Mesenchymal stem cell (in vitro differentiated cells and primary cell): ENCODE data around the gene HERC3.

Experiments used
- DNase-seq: peaks from one replicate; pipeline ENCODE4 v3.0.0-alpha.2; 2013
- H2AFZ ChIP-seq: one replicate; pipeline ENCODE4 v1.6.1; 2013; ENCODE audit warnings: low read depth, mild to moderate bottlenecking, control low read depth, inconsistent platforms, low read length, moderate library complexity
- H2AK5ac ChIP-seq: 2 replicates; pipeline ENCODE4 v1.6.1; 2013; ENCODE audit warnings: low read length, moderate library complexity, mild to moderate bottlenecking, inconsistent platforms; ENCODE audit not compliant: severe bottlenecking
- H2BK120ac ChIP-seq: one replicate; pipeline ENCODE4 v1.6.1; 2013; ENCODE audit warnings: low read depth, mild to moderate bottlenecking, inconsistent platforms, low read length, moderate library complexity
- H2BK12ac ChIP-seq, 2 experiments: one replicate each; pipeline ENCODE4 v1.6.1; 2013; ENCODE audit warnings: inconsistent platforms in 2 of 2, low read length in 2 of 2, mild to moderate bottlenecking in 2 of 2, moderate library complexity in 2 of 2, control low read depth in 1 of 2
- H2BK15ac ChIP-seq: one replicate; pipeline ENCODE4 v1.6.1; 2013; ENCODE audit warnings: mild to moderate bottlenecking, low read depth, inconsistent platforms; ENCODE audit not compliant: poor library complexity, severe bottlenecking
- H2BK5ac ChIP-seq: 2 replicates; pipeline ENCODE4 v1.6.1; 2013; ENCODE audit warnings: low read depth, mild to moderate bottlenecking, low read length, control low read depth, inconsistent platforms; ENCODE audit not compliant: poor library complexity, severe bottlenecking
- H3K14ac ChIP-seq, 2 experiments: one replicate each; pipeline ENCODE4 v1.6.1; 2013; ENCODE audit warnings: inconsistent platforms in 2 of 2, low read length in 2 of 2, control low read depth in 1 of 2, mild to moderate bottlenecking in 1 of 2, moderate library complexity in 1 of 2
- H3K18ac ChIP-seq, 2 experiments: one replicate each; pipeline ENCODE4 v1.6.1; 2013; ENCODE audit warnings: inconsistent platforms in 2 of 2, low read length in 2 of 2, control low read depth in 1 of 2, low read depth in 1 of 2, mild to moderate bottlenecking in 1 of 2
- H3K23ac ChIP-seq, 2 experiments: one replicate each; pipeline ENCODE4 v1.6.1; 2013; ENCODE audit warnings: inconsistent platforms in 2 of 2, low read length in 2 of 2, mild to moderate bottlenecking in 2 of 2, moderate library complexity in 2 of 2, control low read depth in 1 of 2
- H3K27ac ChIP-seq: 2 replicates; pipeline ENCODE4 v1.5.1; 2013; ENCODE audit warnings: mild to moderate bottlenecking, moderate library complexity, low read length, control low read depth, inconsistent platforms; ENCODE audit not compliant: poor library complexity, severe bottlenecking
- H3K27me3 ChIP-seq, 2 experiments: 2 replicates each; pipeline versions ENCODE4 v1.6.1 to v1.7.0; 2013; ENCODE audit warnings: low read length in 2 of 2, mild to moderate bottlenecking in 2 of 2, moderate library complexity in 2 of 2, control low read depth in 1 of 2, inconsistent platforms in 1 of 2; ENCODE audit not compliant: control insufficient read depth in 1 of 2, insufficient read depth in 1 of 2
- H3K36me3 ChIP-seq, 2 experiments: 2 replicates each; pipeline versions ENCODE4 v1.6.1 to v1.7.0; 2013; ENCODE audit warnings: low read length in 2 of 2, control low read depth in 1 of 2, inconsistent platforms in 1 of 2, low read depth in 1 of 2, mild to moderate bottlenecking in 1 of 2; ENCODE audit not compliant: insufficient read depth in 2 of 2, control insufficient read depth in 1 of 2
- H3K4ac ChIP-seq, 2 experiments: one replicate each; pipeline ENCODE4 v1.6.1; 2013; ENCODE audit warnings: inconsistent platforms in 2 of 2, low read length in 2 of 2, mild to moderate bottlenecking in 2 of 2, moderate library complexity in 2 of 2, control low read depth in 1 of 2, low read depth in 1 of 2
- H3K4me1 ChIP-seq: 2 replicates; pipeline ENCODE4 v1.6.1; 2013; ENCODE audit warnings: low read depth, low read length, control low read depth; ENCODE audit not compliant: control insufficient read depth, insufficient read depth
- H3K4me2 ChIP-seq: 2 replicates; pipeline ENCODE4 v1.6.1; 2013; ENCODE audit warnings: low read length, mild to moderate bottlenecking, inconsistent platforms; ENCODE audit not compliant: poor library complexity, severe bottlenecking
- H3K4me3 ChIP-seq, 2 experiments: 2 replicates each; pipeline versions ENCODE4 v1.5.1 to v1.7.0; 2013; ENCODE audit warnings: low read length in 2 of 2, mild to moderate bottlenecking in 2 of 2, control low read depth in 1 of 2, low read depth in 1 of 2; ENCODE audit not compliant: insufficient read depth in 1 of 2
- H3K79me1 ChIP-seq: replicated peaks from 2 replicates; pipeline ENCODE4 v1.6.1; 2013; ENCODE audit warnings: mild to moderate bottlenecking, control low read depth, low read length, inconsistent platforms; ENCODE audit not compliant: poor library complexity, severe bottlenecking
- H3K9ac ChIP-seq: 2 replicates; pipeline ENCODE4 v1.7.0; 2013; ENCODE audit warnings: mild to moderate bottlenecking, low read length, moderate library complexity
- H3K9me3 ChIP-seq: 2 replicates; pipeline ENCODE4 v1.7.0; 2013; ENCODE audit warnings: mild to moderate bottlenecking, low read length; ENCODE audit not compliant: control insufficient read depth
- H4K8ac ChIP-seq: one replicate; pipeline ENCODE4 v1.6.1; 2013; ENCODE audit warnings: inconsistent platforms, mild to moderate bottlenecking, low read length, moderate library complexity
- H4K91ac ChIP-seq: one replicate; pipeline ENCODE4 v1.6.1; 2013; ENCODE audit warnings: mild to moderate bottlenecking, low read length, inconsistent platforms
- WGBS: methylation state at CpG from one replicate; pipeline ENCODE4 v1.1.7; 2013; ENCODE audit warnings: mixed read lengths; 5-methylcytosine and 5-hydroxymethylcytosine counted together

The HERC3 gene

DNA sequence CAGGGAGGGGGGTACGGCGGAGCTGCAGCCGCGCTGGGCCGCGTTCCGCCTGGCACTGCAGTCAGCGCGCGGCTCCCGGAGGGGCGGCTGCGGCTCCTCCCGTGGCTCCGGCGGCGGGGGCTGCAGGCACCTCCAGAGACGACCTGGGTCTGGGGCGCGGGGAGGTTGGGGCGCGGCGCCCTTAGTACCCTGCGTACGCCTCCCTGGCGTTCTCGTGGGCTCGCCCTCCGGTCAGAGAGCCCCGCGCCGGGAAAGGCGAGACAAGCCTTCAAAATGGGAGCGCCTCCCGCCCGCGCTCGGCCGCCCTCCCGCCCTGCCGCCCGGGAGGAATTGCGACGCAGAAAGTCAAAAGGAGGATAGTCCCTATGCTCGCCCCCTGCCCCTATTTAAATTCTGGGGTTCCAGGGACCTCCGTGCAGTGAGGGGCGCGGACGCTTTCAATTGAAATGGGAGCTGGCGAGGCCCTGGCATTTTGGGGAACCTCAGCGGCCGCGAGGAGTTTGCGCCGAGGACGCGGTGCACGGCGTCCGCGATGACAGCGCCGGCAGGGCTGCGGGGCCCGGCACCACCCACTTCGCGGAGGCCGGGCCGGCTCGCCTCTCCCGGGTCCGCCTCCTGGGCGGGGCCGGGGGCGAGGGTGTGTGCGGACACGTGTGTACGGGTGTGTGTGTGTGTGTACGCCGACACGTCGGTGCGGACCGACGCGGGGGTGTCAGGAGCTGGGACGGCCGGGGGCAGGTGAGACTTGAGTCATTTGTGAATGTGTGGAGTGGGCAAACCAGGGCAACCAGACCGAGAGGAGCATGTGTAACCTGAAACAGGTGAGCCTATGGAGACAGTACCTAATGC, 544 bp downstream of the HERC3 start:
- Histone ChIP-seq H2AK5ac (no peak overlapping the region), H2BK120ac (peak overlapping the region; percentile 30), H3K79me1 (peaks cover 1% of the 10 kb centered on the region), H3K9ac (peak overlapping the region; percentile 94), H3K18ac (peak overlapping the region; percentile 76 to 84), H3K27me3 (no peaks in the 10 kb centered on the region), H3K27ac (no peak overlapping the region), H3K36me3 (peaks cover 3 to 18% of the 10 kb centered on the region in 2 experiments), H3K4me2 (peak overlapping the region; percentile 69), H3K4me3 (peak overlapping the region; percentile 91 to 97), H4K8ac (peak overlapping the region; percentile 38), H2AFZ (peak overlapping the region; percentile 88), H2BK12ac (peak overlapping the region in 1 of 2 experiments; percentile 72), H3K9me3 (no peaks in the 10 kb centered on the region), H2BK15ac (peak overlapping the region; percentile 56), H3K4me1 (peaks cover 2% of the 10 kb centered on the region), H2BK5ac (no peak overlapping the region), H3K23ac (peak overlapping the region in 1 of 2 experiments; percentile 79), H3K14ac (peak overlapping the region in 1 of 2 experiments; percentile 42), H4K91ac (peak overlapping the region; percentile 29), H3K4ac (peak overlapping the region in 1 of 2 experiments; percentile 77)
- DNase-seq = peak; percentile 80
- 2% methylated on average over 72 of the region's 89 CpGs for WGBS

- WGBS = no CpG with 5 or more reads among the region's 3 CpGs
- no peak overlapping the region for H2AK5ac ChIP-seq
- no peak overlapping the region for H3K23ac ChIP-seq
- H2AFZ ChIP-seq = no peak overlapping the region
- no peak overlapping the region for H3K4ac ChIP-seq
- no peak overlapping the region for H3K4me3 ChIP-seq
- H3K79me1 ChIP-seq = peaks cover 6% of the 10 kb centered on the region
- no peak overlapping the region for H3K27ac ChIP-seq
- H3K4me2 ChIP-seq = no peak overlapping the region
- peaks cover under 1% of the 10 kb centered on the region for H3K4me1 ChIP-seq
- no peak overlapping the region for H4K91ac ChIP-seq
- DNase-seq = no peak
- peaks cover 3 to 26% of the 10 kb centered on the region in 2 experiments for H3K36me3 ChIP-seq
- no peak overlapping the region for H3K18ac ChIP-seq
- H3K14ac ChIP-seq = no peak overlapping the region
- no peak overlapping the region for H2BK120ac ChIP-seq
- H2BK12ac ChIP-seq = peak overlapping the region in 1 of 2 experiments; percentile 7
- no peak overlapping the region for H3K9ac ChIP-seq
- no peaks in the 10 kb centered on the region for H3K9me3 ChIP-seq
- H2BK15ac ChIP-seq = no peak overlapping the region
- no peaks in the 10 kb centered on the region for H3K27me3 ChIP-seq
- no peak overlapping the region for H2BK5ac ChIP-seq
- H4K8ac ChIP-seq = no peak overlapping the region
These were observed 5.8 kb downstream of the HERC3 start for GRCh38 chr4:88597970-88598660.

GRCh38 chr4:88599298-88599697, 7.0 kb downstream of the HERC3 start:
- H2BK5ac ChIP-seq = no peak overlapping the region
- no peak overlapping the region for H4K8ac ChIP-seq
- H3K9ac ChIP-seq = peak overlapping the region; percentile 81
- peaks cover 3 to 26% of the 10 kb centered on the region in 2 experiments for H3K36me3 ChIP-seq
- H3K79me1 ChIP-seq = peaks cover 6% of the 10 kb centered on the region
- H3K4me2 ChIP-seq = no peak overlapping the region
- no peak overlapping the region for H4K91ac ChIP-seq
- H3K27me3 ChIP-seq = no peaks in the 10 kb centered on the region
- no peak overlapping the region for H3K4ac ChIP-seq
- H2BK15ac ChIP-seq = no peak overlapping the region
- peak; percentile 65 for DNase-seq
- H3K23ac ChIP-seq = no peak overlapping the region
- WGBS = no CpG with 5 or more reads among the region's 3 CpGs
- H3K4me1 ChIP-seq = no peaks in the 10 kb centered on the region
- no peak overlapping the region for H2BK120ac ChIP-seq
- H3K27ac ChIP-seq = no peak overlapping the region
- H3K14ac ChIP-seq = no peak overlapping the region
- H3K9me3 ChIP-seq = no peaks in the 10 kb centered on the region
- no peak overlapping the region for H3K18ac ChIP-seq
- H2AFZ ChIP-seq = no peak overlapping the region
- peak overlapping the region in 1 of 2 experiments; percentile 61 for H3K4me3 ChIP-seq
- no peak overlapping the region for H2AK5ac ChIP-seq
- no peak overlapping the region for H2BK12ac ChIP-seq

GRCh38 chr4:88599714-88600113, 7.4 kb downstream of the HERC3 start:
- H3K4me1 ChIP-seq = no peaks in the 10 kb centered on the region
- H2AK5ac ChIP-seq = no peak overlapping the region
- H2BK12ac ChIP-seq = no peak overlapping the region
- H3K18ac ChIP-seq = no peak overlapping the region
- H4K91ac ChIP-seq = no peak overlapping the region
- no peak overlapping the region for H4K8ac ChIP-seq
- H3K9ac ChIP-seq = peak overlapping the region; percentile 81
- no peaks in the 10 kb centered on the region for H3K9me3 ChIP-seq
- 40% methylated on average over 1 of the region's 1 CpG for WGBS
- peak overlapping the region in 1 of 2 experiments; percentile 61 for H3K4me3 ChIP-seq
- no peak overlapping the region for H3K14ac ChIP-seq
- H2BK120ac ChIP-seq = no peak overlapping the region
- H2AFZ ChIP-seq = no peak overlapping the region
- H3K27ac ChIP-seq = no peak overlapping the region
- H3K36me3 ChIP-seq = peaks cover 3 to 26% of the 10 kb centered on the region in 2 experiments
- peaks cover 6% of the 10 kb centered on the region for H3K79me1 ChIP-seq
- H3K4me2 ChIP-seq = no peak overlapping the region
- no peak overlapping the region for H2BK5ac ChIP-seq
- no peak overlapping the region for H2BK15ac ChIP-seq
- H3K23ac ChIP-seq = no peak overlapping the region
- no peaks in the 10 kb centered on the region for H3K27me3 ChIP-seq
- DNase-seq = no peak
- peak overlapping the region; percentile 5 to 49 for H3K4ac ChIP-seq
